ENCODE data around the gene TADA2A. TPM values are rescaled to one million over a fixed set of nuclear protein-coding genes. Genes with fewer than 3 reads are reported as not detected.

The TADA2A gene
- total and polyA plus RNA-seq, 2 of the 8 experiments (the other 6 are each of a cell fraction or from before 2014, with no cell fraction given): 8.4 to 18.5 TPM

- TF ChIP-seq CHD7 (IDR thresholded peaks at IDR 0.05; ENCODE audit: insufficient replicate concordance, low read length) (no peak), CREB1 (IDR thresholded peaks at IDR 0.05) (no peak), SIX5 (IDR thresholded peaks at IDR 0.05; ENCODE audit: low read depth, low read length) (no peak), RFX5 (IDR thresholded peaks at IDR 0.05; ENCODE audit: borderline replicate concordance, low read depth, low read length) (no peak), RAD21 (IDR thresholded peaks at IDR 0.05 in 1 of 2, conservative IDR thresholded peaks at IDR 0.05 in 1 of 2; ENCODE audit: low read depth in 2 of 2, low read length in 2 of 2) (no peak), USF2 (IDR thresholded peaks at IDR 0.05; ENCODE audit: low read length) (no peak), PHF8 (conservative IDR thresholded peaks at IDR 0.05; ENCODE audit: low read depth, low read length) (no peak), HDAC6 (IDR thresholded peaks at IDR 0.05; ENCODE audit: low read depth, low read length) (no peak), SRF (IDR thresholded peaks at IDR 0.05; ENCODE audit: low read depth, low read length) (no peak), POLR2AphosphoS5 (IDR thresholded peaks at IDR 0.05; ENCODE audit: low read depth, low read length) (no peak)
Observed at GRCh38 chr17:37465069-37465616, 58.5 kb downstream of the TADA2A start (continued).
